ENCODE results near the gene PCBP3.

GRCh38 chr21:45837936-45838335, 194.4 kb downstream of the PCBP3 start:
- TF ChIP-seq POLR2A (IDR thresholded peaks at IDR 0.05; ENCODE audit: control extremely low read depth in 1 of 2, low read depth in 2 of 2, low read length in 2 of 2), result no peak
- TF ChIP-seq RNF2 (IDR thresholded peaks at IDR 0.05; ENCODE audit: borderline replicate concordance, low read depth, low read length, missing control alignments, poor library complexity, severe bottlenecking), result no peak
- no peak for TF ChIP-seq CTCF (IDR thresholded peaks at IDR 0.05; ENCODE audit: control extremely low read depth in 1 of 3, insufficient read depth in 1 of 3, low read depth in 1 of 3, low read length in 3 of 3)
- TF ChIP-seq ZNF274 (IDR thresholded peaks at IDR 0.05; ENCODE audit: borderline replicate concordance, extremely low read depth, low read length), result no peak
- TF ChIP-seq, protein P1, sequence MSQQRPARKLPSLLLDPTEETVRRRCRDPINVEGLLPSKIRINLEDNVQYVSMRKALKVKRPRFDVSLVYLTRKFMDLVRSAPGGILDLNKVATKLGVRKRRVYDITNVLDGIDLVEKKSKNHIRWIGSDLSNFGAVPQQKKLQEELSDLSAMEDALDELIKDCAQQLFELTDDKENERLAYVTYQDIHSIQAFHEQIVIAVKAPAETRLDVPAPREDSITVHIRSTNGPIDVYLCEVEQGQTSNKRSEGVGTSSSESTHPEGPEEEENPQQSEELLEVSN (IDR thresholded peaks at IDR 0.05), result no peak
- no peak for TF ChIP-seq RAD21 (IDR thresholded peaks at IDR 0.05 in 1 of 2, conservative IDR thresholded peaks at IDR 0.05 in 1 of 2; ENCODE audit: low read depth in 2 of 2, low read length in 2 of 2)
- no peak for TF ChIP-seq EZH2 (IDR thresholded peaks at IDR 0.05; ENCODE audit: low read depth, low read length, severe bottlenecking)
- TF ChIP-seq ATF3 (IDR thresholded peaks at IDR 0.05; ENCODE audit: insufficient read depth, low read depth, low read length), result no peak
- no peak for TF ChIP-seq BCL11A (IDR thresholded peaks at IDR 0.05; ENCODE audit: low read depth in 2 of 2, low read length in 2 of 2)
- TF ChIP-seq MAFK (IDR thresholded peaks at IDR 0.05; ENCODE audit: low read depth, low read length), result no peak
- TF ChIP-seq, protein P2, sequence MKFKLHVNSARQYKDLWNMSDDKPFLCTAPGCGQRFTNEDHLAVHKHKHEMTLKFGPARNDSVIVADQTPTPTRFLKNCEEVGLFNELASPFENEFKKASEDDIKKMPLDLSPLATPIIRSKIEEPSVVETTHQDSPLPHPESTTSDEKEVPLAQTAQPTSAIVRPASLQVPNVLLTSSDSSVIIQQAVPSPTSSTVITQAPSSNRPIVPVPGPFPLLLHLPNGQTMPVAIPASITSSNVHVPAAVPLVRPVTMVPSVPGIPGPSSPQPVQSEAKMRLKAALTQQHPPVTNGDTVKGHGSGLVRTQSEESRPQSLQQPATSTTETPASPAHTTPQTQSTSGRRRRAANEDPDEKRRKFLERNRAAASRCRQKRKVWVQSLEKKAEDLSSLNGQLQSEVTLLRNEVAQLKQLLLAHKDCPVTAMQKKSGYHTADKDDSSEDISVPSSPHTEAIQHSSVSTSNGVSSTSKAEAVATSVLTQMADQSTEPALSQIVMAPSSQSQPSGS (IDR thresholded peaks at IDR 0.05; ENCODE audit: low read length), result no peak
